HG03066 (cell line): ENCODE data around the gene HOXB13.
"Not testable (repeated sequence)": the region's sequence is repeated elsewhere in the genome, so short reads cannot be mapped to it uniquely, and the experiment has no call there.

ENCODE experiments used
- ATAC-seq: cut with Tn5 transposase; IDR thresholded peaks from one replicate; pipeline ENCODE4 v1.9.1; 2021; ENCODE audit warnings: low read depth; ENCODE audit not compliant: unreplicated experiment

HOXB13 gene

GRCh38 chr17:48717367-48718226 lies 11.0 kb downstream of the HOXB13 start:
- no peak for ATAC-seq

GRCh38 chr17:48716549-48716948 lies 12.0 kb downstream of the HOXB13 start:
- not testable (repeated sequence) for ATAC-seq

GRCh38 chr17:48715496-48716399 lies 12.8 kb downstream of the HOXB13 start:
- no peak for ATAC-seq

GRCh38 chr17:48711128-48711527 lies 17.4 kb downstream of the HOXB13 start:
- no peak for ATAC-seq

- ATAC-seq, result no peak
Measured at GRCh38 chr17:48704361-48705248, 23.9 kb downstream of the HOXB13 start.

- ATAC-seq, result no peak
Measured at GRCh38 chr17:48701864-48702532, 26.6 kb downstream of the HOXB13 start.

GRCh38 chr17:48693178-48693577 lies 35.4 kb downstream of the HOXB13 start:
- ATAC-seq, result no peak

- no peak for ATAC-seq
Measured at GRCh38 chr17:48692049-48692448, 36.5 kb downstream of the HOXB13 start.

GRCh38 chr17:48690655-48691054 lies 37.9 kb downstream of the HOXB13 start:
- no peak for ATAC-seq

- no peak for ATAC-seq
Measured at GRCh38 chr17:48681609-48682008, 46.9 kb downstream of the HOXB13 start.

- no peak for ATAC-seq
Measured at GRCh38 chr17:48679385-48680096, 49.0 kb downstream of the HOXB13 start.

- no peak for ATAC-seq
Measured at GRCh38 chr17:48678141-48678971, 50.2 kb downstream of the HOXB13 start.

GRCh38 chr17:48676963-48677558 lies 51.5 kb downstream of the HOXB13 start:
- ATAC-seq, result no peak
